Kidney capillary endothelial cell (primary cell): ENCODE measurements around the gene STAU1.
"Not testable (repeated sequence)": the region's sequence is repeated elsewhere in the genome, so short reads cannot be mapped to it uniquely, and the experiment has no call there.

Experiments used
- DNase-seq: peaks from one replicate; pipeline ENCODE4 v3.0.0-alpha.2; 2018; ENCODE audit warnings: low spot score

Gene STAU1, protein sequence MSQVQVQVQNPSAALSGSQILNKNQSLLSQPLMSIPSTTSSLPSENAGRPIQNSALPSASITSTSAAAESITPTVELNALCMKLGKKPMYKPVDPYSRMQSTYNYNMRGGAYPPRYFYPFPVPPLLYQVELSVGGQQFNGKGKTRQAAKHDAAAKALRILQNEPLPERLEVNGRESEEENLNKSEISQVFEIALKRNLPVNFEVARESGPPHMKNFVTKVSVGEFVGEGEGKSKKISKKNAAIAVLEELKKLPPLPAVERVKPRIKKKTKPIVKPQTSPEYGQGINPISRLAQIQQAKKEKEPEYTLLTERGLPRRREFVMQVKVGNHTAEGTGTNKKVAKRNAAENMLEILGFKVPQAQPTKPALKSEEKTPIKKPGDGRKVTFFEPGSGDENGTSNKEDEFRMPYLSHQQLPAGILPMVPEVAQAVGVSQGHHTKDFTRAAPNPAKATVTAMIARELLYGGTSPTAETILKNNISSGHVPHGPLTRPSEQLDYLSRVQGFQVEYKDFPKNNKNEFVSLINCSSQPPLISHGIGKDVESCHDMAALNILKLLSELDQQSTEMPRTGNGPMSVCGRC

DNA sequence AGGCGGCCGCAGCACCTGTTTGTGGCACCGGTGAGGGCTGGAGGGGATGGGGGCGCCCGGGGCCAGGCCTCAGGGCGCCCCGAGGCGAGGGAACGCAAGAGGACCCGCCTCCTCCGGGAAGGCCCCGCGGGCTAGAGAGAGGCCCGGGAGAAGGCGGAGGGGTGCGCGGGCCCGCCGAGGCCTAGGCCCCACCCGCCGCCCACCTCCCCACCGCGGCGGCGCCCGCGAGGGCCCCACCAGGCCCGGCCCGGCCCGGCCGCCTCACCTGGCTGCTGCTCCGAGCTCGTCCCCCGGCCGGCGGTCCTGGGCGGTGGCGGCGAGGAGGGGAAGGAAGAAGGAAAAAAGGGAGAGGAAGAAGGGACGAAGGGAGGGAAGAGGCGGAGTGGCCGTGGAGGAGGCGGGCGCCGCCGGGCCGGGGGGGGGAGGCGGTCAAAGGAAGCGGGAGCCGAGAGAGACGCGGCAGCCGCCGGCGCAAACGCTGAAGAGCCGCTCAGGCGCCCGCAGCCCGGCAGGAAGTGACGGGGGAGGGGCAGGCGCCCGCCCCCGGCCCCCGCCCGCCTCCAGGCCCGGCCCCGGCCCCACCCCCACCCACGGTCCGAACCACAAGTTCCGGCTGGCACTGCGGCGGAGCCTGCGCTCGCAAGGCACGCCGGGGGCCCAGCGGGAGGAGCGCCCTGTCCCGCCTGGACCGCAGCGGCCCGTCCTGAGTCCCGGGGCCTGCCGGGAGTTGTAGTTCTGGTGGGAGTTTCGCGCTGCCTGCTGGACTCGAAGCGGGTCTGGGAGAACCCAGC, at the start of gene STAU1:
Gene STAU1, minus strand, starts transcription at position 484 of the 791 bp plus-strand sequence. CDS start 22,133 bp downstream, outside the sequence.
- peak; percentile 83 for DNase-seq

DNA sequence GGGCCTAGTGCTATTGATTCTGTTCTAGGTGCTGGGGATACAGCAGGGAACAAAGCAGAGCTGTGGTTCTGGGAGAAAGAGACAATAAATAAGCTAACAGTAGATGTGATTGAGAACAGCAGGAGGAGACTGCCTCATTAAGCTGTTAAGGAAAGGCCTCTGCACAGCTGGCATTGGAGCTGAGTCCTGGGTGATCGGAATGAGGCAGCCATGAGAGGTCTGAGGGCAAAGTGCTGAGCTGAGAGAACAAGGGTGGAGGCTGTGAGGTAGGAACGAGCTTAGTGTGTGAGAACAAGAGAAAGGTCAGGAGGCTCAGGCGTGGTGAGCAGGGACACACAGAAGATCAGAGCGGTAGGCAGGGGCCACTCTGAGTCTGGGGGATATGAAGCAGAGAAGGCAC, 49.4 kb upstream of the STAU1 start:
- no peak for DNase-seq

DNA sequence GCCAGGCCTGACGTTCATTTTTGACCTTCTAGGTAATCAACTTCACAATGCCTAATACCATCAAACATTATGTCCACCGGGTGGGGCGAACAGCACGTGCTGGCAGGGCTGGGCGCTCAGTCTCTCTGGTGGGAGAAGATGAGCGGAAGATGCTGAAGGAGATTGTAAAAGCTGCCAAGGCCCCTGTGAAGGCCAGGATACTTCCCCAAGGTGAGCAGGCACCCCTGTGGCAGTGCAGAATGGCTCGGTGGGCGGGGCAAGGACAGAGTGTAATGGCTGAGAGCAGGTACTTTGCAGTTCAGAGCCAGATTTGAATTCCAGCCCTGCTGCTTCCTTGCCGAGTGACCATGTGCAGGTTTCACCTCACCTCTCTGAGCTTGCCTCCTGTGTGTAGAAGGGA, 48.2 kb upstream of the STAU1 start:
- DNase-seq, result no peak

DNA sequence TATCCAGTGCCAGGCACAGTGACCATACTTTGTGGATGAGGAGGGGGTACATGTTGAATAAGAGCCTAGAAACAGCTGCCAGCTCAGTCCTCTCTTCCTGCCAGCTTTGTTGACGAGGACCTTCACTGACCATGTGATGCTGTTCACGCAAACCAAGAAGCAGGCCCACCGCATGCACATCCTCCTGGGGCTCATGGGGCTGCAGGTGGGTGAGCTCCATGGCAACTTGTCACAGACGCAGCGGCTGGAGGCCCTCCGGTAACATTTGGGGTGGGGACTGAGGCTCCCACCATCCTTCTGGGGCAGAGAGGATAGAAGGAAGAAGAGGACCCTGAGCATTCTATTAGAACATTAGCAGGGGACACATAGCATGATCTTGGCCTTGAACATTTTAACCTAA, 46.7 kb upstream of the STAU1 start:
- no peak for DNase-seq

- no peak for DNase-seq
Measured at GRCh38 chr20:49233226-49233625, 45.1 kb upstream of the STAU1 start.

- no peak for DNase-seq
Measured at GRCh38 chr20:49231471-49231870, 43.3 kb upstream of the STAU1 start.

DNA sequence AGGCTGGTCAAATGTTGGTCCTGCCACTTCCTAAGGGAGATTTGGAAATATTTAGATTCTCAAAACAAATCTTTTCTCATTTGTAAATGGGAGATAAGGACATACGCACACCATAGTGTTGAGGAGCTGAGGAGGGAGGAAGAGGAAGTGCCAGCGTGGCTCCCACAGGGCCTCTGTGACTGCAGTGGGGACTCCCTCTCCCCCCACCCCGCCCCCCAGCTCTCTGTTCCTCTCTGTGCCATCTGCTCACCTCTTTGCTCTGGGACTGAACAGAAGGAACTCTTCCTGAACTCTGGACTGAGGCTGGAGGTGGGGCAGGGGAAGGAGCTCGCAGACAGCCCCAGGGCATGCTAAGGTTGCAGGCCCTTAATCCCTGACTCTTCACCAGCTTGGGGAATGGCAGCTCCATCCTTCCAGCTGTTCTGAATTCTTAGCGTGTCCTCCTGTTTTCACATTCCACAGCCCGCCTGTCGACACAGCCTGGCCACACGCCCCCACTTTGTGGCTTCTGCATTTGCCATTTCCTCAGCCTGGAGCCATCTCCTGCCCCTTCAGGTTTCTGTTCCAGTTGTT, 42.5 kb upstream of the STAU1 start:
- no peak for DNase-seq

- DNase-seq, result no peak
Measured at GRCh38 chr20:49230021-49230420, 41.9 kb upstream of the STAU1 start.

GRCh38 chr20:49229381-49229780, 41.2 kb upstream of the STAU1 start:
- no peak for DNase-seq

DNA sequence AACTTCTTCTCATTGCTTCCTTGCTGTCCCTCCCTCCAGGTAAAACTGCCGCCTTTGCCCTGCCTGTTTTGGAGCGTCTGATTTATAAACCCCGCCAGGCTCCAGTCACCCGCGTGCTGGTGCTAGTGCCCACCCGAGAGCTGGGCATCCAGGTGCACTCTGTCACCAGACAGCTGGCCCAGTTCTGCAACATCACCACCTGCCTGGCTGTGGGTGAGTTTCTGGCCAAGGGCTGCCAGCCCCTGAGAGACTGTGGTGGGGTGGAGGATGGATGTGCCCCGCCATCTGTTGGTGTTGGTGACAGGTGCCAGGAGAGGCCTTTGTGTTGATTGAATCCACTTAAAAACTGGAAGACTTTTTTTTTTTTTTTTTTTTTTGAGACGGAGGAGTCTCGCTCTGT, 40.5 kb upstream of the STAU1 start:
- no peak for DNase-seq

DNA sequence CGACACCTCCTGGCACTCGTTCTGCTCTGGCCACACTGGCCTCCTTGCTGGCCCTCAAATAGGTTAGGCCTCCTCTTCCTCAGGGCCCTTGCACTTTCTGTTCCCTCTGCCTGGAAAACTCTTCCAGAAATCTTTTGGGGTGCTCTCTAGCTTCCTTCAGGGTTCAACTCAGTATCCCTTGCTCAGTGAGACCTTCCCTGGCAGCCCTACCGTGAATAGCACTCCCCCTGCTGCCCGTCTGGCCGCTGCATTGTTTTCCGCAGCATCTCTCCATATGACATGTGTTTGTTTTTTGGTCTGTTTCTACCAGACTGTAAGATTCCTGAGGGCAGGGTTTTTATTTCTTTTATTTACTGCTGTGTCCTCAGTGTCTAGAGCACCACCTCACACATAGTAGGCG, 37.8 kb upstream of the STAU1 start:
- DNase-seq, result no peak

- DNase-seq, result peak; percentile 6
Measured at GRCh38 chr20:49219924-49220831, 32.0 kb upstream of the STAU1 start.

- DNase-seq, result peak; percentile 98
Measured at GRCh38 chr20:49219091-49219923, 31.2 kb upstream of the STAU1 start, which contains the start of gene DDX27. Gene DDX27, plus strand, starts transcription at chr20:49219416. Its CDS starts 33 bp downstream, at chr20:49219449.

GRCh38 chr20:49218739-49219090, 30.6 kb upstream of the STAU1 start:
- not testable (repeated sequence) for DNase-seq

DNA sequence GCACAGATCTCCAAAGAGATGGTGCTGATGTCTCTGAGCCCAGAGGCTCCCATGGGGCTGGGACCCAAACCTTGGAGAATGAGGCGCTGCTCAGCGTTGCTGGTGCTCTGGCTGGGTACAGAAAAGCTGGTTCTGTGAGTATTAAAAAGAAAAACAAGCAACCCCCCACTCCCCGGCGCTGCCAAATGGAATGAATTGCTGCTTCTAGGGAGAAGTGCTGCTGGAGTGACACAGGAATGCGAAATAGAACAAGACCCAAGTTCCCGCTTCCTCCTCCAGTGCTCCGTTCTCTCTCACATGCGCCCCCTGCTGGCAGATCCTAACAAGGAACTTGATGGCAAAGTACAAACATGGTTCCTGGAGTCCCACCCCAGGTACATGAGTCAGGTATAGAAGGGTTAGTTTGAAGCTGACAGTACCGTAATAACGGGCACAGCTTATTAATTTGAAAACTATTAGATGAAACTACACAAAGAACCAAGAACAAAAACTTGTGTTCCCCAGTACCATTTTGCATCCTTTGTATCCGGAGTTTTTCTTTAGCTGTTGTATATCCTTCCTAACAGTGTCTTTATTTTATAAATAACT, 29.0 kb upstream of the STAU1 start:
- peak; percentile 88 for DNase-seq

GRCh38 chr20:49215232-49215631, 27.1 kb upstream of the STAU1 start:
- DNase-seq, result no peak

DNA sequence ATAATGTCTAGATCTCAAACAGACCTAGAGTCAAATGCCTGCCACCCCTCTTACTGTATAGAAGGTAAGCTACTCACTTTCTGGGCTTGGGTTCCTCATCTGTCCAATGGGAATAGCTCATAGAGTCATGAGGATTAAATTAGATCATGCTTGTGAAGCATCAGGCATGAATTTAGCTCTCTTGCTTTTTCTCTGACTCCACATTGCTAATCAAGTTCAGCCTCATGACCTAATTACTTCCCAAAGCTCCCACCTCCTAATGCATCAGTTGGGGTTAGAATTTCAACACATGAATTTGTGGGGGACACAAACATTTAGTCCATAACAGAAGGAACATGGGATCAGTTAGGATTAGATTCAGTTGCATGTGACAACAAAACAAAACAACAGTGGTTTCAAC, 26.4 kb upstream of the STAU1 start:
- no peak for DNase-seq

DNA sequence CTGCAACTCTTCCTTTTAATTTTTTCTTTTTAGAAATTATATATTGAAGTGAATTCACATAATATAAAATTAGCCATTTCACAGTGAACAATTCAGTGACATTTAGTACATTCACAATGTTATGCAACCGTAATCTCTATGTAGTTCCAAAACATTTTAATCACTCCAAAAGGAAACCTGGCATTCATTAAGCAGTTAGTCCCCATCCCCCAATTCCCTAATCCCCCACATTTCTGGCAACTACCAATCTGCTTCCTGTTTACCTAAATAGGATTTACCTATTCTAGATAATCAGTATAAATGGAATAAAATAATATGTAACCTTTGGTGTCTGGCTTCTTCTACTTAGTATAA, 22.6 kb upstream of the STAU1 start:
- no peak for DNase-seq

DNA sequence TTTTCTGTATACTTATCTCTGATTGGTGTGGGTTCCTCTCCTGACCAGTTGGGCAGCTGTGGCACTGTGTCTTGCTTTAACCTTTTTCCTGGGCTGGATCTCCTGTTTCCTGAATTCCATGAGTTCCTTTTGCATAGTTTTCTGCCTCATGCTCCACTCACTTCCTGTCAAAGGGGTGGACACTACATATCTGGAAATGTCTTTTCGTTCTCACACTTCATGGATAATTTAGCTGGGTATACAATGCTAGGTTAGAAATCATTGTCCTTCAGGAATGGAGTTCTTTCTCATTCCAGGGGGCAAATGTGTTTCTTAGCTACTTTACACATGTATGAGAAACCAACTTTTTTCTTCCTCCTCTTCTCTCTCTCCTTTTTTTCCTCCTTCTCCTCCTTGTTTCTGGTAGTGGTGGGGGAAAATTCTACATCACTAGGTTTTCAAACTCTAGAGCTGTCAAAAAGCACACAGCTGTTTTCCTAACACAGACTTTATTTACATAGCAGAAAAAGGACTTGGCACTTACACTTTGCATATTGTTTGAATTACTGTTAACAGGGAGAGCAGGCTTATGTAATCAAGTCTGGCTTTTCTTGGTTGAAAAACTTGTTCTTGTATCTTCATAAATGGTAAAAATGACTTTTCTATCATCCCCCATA, 22.1 kb upstream of the STAU1 start:
- DNase-seq, result no peak

DNA sequence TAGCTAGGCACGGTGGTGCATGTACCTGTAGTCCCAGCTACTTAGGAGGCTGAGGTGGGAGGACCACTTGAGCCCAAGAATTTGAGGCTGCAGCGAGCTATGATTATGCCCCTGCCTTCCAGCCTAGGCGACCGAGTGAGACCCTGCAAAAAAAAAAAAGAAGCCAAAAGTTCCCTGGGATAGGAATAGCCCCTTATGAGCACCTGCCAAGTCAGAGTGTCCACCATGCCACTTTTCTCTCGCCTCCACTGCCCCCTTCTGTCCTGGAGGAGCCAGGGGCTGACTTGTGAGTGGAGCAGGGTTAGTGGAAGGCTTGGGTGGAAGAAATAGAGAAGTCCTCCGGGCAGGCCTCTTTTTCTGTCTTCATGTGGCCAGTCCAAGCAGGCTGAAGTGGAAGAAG, 18.9 kb upstream of the STAU1 start:
- DNase-seq, result no peak
